Smooth muscle cell (in vitro differentiated cells): ENCODE data around the gene ARAP1. TPM values are rescaled to one million over a fixed set of nuclear protein-coding genes. Genes with fewer than 3 reads are reported as not detected.

ENCODE experiments used
- DNase-seq: peaks from one replicate; lab custom pipeline; 2025; ENCODE audit not compliant: unreplicated experiment; lab: John Stamatoyannopoulos, UW
- H2AFZ ChIP-seq: fragments of 200-600 bp; sonication (generic); 2 replicates; pipeline ENCODE4 v1.6.0; 2016; ENCODE audit warnings: antibody characterized with exemption, low read depth, mild to moderate bottlenecking
- H3F3A ChIP-seq: fragments of 200-600 bp; sonication (generic); 2 replicates; pipeline ENCODE4 v1.6.0; 2017; ENCODE audit warnings: antibody characterized with exemption, low read depth
- H3K27ac ChIP-seq: fragments of 200-600 bp; sonication (generic); 2 replicates; pipeline ENCODE4 v1.5.1; 2016; ENCODE audit warnings: low read depth, mild to moderate bottlenecking
- H3K27me3 ChIP-seq: fragments of 200-600 bp; sonication (generic); 2 replicates; pipeline ENCODE4 v1.6.1; 2016; ENCODE audit warnings: low read depth, mild to moderate bottlenecking
- H3K36me3 ChIP-seq: fragments of 200-600 bp; sonication (generic); 2 replicates; pipeline ENCODE4 v1.5.1; 2016; ENCODE audit warnings: low read depth
- H3K4me1 ChIP-seq: fragments of 200-600 bp; sonication (generic); 2 replicates; pipeline ENCODE4 v1.5.1; 2016; ENCODE audit warnings: low read depth
- H3K4me2 ChIP-seq: fragments of 200-600 bp; sonication (generic); 2 replicates; pipeline ENCODE4 v1.6.0; 2016; ENCODE audit warnings: mild to moderate bottlenecking
- H3K4me3 ChIP-seq: fragments of 200-600 bp; sonication (generic); 2 replicates; pipeline ENCODE4 v1.5.1; 2016; ENCODE audit warnings: mild to moderate bottlenecking
- H3K79me2 ChIP-seq: fragments of 200-600 bp; sonication (generic); 2 replicates; pipeline ENCODE4 v1.6.0; 2016; ENCODE audit warnings: low read depth, mild to moderate bottlenecking
- H3K9ac ChIP-seq: fragments of 200-600 bp; sonication (generic); 2 replicates; pipeline ENCODE4 v1.6.0; 2016; ENCODE audit warnings: low read depth
- H3K9me3 ChIP-seq: fragments of 200-600 bp; sonication (generic); replicated peaks from 2 replicates; pipeline ENCODE4 v1.5.1; 2016; ENCODE audit warnings: low read depth
- H4K20me1 ChIP-seq: fragments of 200-600 bp; sonication (generic); 2 replicates; pipeline ENCODE4 v1.6.0; 2016; ENCODE audit warnings: low read depth
- WGBS: methylation state at CpG from one replicate; pipeline ENCODE4 v1.1.7; 2016; ENCODE audit warnings: low lambda C conversion rate; 5-methylcytosine and 5-hydroxymethylcytosine counted together
- polyA plus RNA-seq: library from polyadenylated mRNA; unstranded; fragments of >200 nt; fragmentation: Nextera tagmentation; extraction: Ambion mirVana; gene quantifications from 2 replicates; pipeline ENCODE4 v1.2.1, GENCODE V29; 2016
- total RNA-seq: library from RNA; depleted of rRNA; stranded (reverse); fragments of >200 nt; gene quantifications from 2 replicates; pipeline ENCODE4 v1.2.3, GENCODE V29; 2014
- TF ChIP-seq, protein P1 (sequence below): fragments of 200-600 bp; sonication (generic); IDR thresholded peaks from 2 replicates; pipeline ENCODE4 v1.5.1; 2017; ENCODE audit warnings: borderline replicate concordance, mild to moderate bottlenecking, antibody characterized with exemption; ENCODE audit not compliant: insufficient read depth, poor library complexity, severe bottlenecking

The ARAP1 gene
- total and polyA plus RNA-seq, 2 experiments from 2014 or later: 45.2 to 45.6 TPM

- WGBS: 81% methylated on average over 5 of the region's 5 CpGs
- peaks cover 29% of the 10 kb centered on the region for H3K27me3 ChIP-seq
- peaks cover 32% of the 10 kb centered on the region for H4K20me1 ChIP-seq
- H3K9ac ChIP-seq: no peak overlapping the region
- DNase-seq: no peak
- no peak overlapping the region for H2AFZ ChIP-seq
- peaks cover 5% of the 10 kb centered on the region for H3F3A ChIP-seq
- no peaks in the 10 kb centered on the region for H3K9me3 ChIP-seq
- no peak overlapping the region for H3K27ac ChIP-seq
- peaks cover 12% of the 10 kb centered on the region for H3K4me1 ChIP-seq
- H3K4me2 ChIP-seq: no peak overlapping the region
- TF ChIP-seq, protein P1, sequence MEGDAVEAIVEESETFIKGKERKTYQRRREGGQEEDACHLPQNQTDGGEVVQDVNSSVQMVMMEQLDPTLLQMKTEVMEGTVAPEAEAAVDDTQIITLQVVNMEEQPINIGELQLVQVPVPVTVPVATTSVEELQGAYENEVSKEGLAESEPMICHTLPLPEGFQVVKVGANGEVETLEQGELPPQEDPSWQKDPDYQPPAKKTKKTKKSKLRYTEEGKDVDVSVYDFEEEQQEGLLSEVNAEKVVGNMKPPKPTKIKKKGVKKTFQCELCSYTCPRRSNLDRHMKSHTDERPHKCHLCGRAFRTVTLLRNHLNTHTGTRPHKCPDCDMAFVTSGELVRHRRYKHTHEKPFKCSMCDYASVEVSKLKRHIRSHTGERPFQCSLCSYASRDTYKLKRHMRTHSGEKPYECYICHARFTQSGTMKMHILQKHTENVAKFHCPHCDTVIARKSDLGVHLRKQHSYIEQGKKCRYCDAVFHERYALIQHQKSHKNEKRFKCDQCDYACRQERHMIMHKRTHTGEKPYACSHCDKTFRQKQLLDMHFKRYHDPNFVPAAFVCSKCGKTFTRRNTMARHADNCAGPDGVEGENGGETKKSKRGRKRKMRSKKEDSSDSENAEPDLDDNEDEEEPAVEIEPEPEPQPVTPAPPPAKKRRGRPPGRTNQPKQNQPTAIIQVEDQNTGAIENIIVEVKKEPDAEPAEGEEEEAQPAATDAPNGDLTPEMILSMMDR: no peak
- no peaks in the 10 kb centered on the region for H3K36me3 ChIP-seq
- no peaks in the 10 kb centered on the region for H3K79me2 ChIP-seq
- no peak overlapping the region for H3K4me3 ChIP-seq
Measured at GRCh38 chr11:72679869-72680268, 72.3 kb downstream of the ARAP1 start.

DNA sequence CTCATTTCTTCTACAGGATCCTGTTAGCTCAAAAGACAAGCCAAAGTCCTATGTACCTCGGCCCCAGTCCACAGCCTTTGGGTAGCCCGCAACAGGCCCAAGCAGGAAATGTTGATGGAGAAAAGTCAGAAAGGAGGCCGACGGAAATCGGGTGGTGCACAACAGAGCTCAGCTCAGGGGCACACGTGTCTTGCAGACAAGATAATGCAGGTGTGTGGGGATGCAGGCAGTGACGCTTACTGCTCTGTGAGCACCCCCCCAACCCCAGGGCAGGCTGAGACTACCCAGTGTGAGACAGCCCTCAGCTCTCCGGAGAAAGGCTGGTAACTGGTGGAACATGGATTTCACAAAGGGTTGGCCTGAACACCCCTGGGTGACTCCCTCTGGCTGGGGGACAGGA, 73.7 kb downstream of the ARAP1 start:
- DNase-seq: no peak
- 86% methylated on average over 8 of the region's 8 CpGs for WGBS

GRCh38 chr11:72676861-72677341, 75.3 kb downstream of the ARAP1 start:
- H3K9me3 ChIP-seq: no peaks in the 10 kb centered on the region
- DNase-seq: peak; percentile 33
- no peak overlapping the region for H3K9ac ChIP-seq
- no peak overlapping the region for H3K4me2 ChIP-seq
- no peak overlapping the region for H3K27ac ChIP-seq
- H3F3A ChIP-seq: no peaks in the 10 kb centered on the region
- no peaks in the 10 kb centered on the region for H3K79me2 ChIP-seq
- TF ChIP-seq, protein P1: no peak
- peaks cover 56% of the 10 kb centered on the region for H3K27me3 ChIP-seq
- WGBS: 1% methylated on average over 29 of the region's 30 CpGs
- H3K4me1 ChIP-seq: peaks cover 6% of the 10 kb centered on the region
- H4K20me1 ChIP-seq: peaks cover 9% of the 10 kb centered on the region
- no peak overlapping the region for H3K4me3 ChIP-seq
- no peak overlapping the region for H2AFZ ChIP-seq
- no peaks in the 10 kb centered on the region for H3K36me3 ChIP-seq

More for the DNA sequence above, 73.7 kb downstream of the ARAP1 start:
- Histone ChIP-seq H3K4me2 (no peak overlapping the region), H2AFZ (no peak overlapping the region), H3F3A (no peaks in the 10 kb centered on the region), H3K4me1 (peaks cover 6% of the 10 kb centered on the region), H3K9me3 (no peaks in the 10 kb centered on the region), H3K36me3 (no peaks in the 10 kb centered on the region), H3K9ac (no peak overlapping the region), H3K4me3 (no peak overlapping the region), H3K79me2 (no peaks in the 10 kb centered on the region), H3K27ac (no peak overlapping the region), H3K27me3 (peaks cover 42% of the 10 kb centered on the region), H4K20me1 (peaks cover 23% of the 10 kb centered on the region)
- TF ChIP-seq, protein P1: no peak

- H3K4me3 ChIP-seq: no peak overlapping the region
Measured at GRCh38 chr11:72675221-72675620, 77.0 kb downstream of the ARAP1 start.

More at GRCh38 chr11:72675221-72675620, 77.0 kb downstream of the ARAP1 start:
- no peak for DNase-seq
- H3K27ac ChIP-seq: no peak overlapping the region
- H3F3A ChIP-seq: no peaks in the 10 kb centered on the region
- peaks cover 6% of the 10 kb centered on the region for H3K4me1 ChIP-seq
- H3K4me2 ChIP-seq: no peak overlapping the region
- H2AFZ ChIP-seq: no peak overlapping the region
- no peaks in the 10 kb centered on the region for H3K36me3 ChIP-seq
- no peaks in the 10 kb centered on the region for H3K79me2 ChIP-seq
- TF ChIP-seq, protein P1: no peak
- H4K20me1 ChIP-seq: no peaks in the 10 kb centered on the region
- peaks cover 62% of the 10 kb centered on the region for H3K27me3 ChIP-seq
- WGBS: 60% methylated on average over 2 of the region's 2 CpGs
- no peak overlapping the region for H3K9ac ChIP-seq
- no peaks in the 10 kb centered on the region for H3K9me3 ChIP-seq
